ENCODE measurements around the gene CHFR.
A peak's percentile ranks its signal among the peaks of the same experiment; 100 is the strongest.
"Not testable (repeated sequence)": the region's sequence is repeated elsewhere in the genome, so short reads cannot be mapped to it uniquely, and the experiment has no call there.

The CHFR gene

DNA sequence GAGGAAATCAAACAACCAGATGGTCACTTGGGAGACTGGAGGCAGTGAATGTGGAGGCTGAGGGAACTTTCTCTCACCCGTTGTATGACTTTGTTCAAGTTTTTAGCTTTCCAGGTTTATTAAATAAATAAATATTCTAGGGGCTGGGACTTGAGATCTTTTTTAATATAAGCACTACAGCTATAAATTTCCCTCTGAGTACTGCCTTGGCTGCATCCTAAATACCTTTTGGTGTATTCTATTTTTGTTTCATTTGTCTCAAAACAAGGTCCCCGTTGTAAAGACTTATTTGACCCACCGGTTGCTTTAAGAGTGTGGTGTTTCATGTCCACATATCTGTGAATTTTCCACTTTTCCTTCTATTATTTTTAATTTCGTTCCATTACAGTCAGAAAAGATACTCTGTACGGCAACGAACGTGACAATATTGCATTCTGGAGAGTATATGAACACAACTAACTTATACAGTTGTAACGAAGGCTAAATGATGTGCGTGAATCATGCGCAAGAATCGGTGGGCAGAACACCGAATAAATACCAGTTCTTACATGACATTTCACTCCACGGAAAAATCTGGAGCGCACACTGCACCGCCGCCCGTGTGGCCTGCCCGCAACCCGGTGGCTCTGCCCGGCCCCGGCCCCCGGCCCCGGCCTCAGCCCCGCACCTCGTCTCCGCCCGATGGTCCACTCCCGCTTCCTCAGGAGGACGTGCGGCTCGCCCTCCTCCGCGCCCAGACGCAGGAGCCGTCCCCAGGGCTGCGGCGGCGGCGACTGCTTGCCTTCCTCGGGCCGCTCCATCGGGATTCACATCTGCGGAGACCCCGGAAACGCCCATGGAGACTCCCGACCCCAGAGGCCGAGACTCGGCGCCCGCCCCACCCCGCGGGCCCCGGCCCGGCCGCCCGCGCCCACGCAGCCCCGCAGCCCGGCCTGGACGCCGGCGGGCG, 602 bp downstream of the CHFR start:
- Histone ChIP-seq H3K4me3 (ENCODE audit: low read depth, low read length) (peak overlapping the region; percentile 75), H3K36me3 (replicated peaks) (peaks cover 20% of the 10 kb centered on the region), H3K27ac (peak overlapping the region; percentile 87), H3K27me3 (replicated peaks) (no peaks in the 10 kb centered on the region)
- in situ Hi-C loops (cut with HindIII; ENCODE audit: low pct_ligation_motif_present, low sequenced_read_pairs), result no loop called here
- TF ChIP-seq, protein P1, sequence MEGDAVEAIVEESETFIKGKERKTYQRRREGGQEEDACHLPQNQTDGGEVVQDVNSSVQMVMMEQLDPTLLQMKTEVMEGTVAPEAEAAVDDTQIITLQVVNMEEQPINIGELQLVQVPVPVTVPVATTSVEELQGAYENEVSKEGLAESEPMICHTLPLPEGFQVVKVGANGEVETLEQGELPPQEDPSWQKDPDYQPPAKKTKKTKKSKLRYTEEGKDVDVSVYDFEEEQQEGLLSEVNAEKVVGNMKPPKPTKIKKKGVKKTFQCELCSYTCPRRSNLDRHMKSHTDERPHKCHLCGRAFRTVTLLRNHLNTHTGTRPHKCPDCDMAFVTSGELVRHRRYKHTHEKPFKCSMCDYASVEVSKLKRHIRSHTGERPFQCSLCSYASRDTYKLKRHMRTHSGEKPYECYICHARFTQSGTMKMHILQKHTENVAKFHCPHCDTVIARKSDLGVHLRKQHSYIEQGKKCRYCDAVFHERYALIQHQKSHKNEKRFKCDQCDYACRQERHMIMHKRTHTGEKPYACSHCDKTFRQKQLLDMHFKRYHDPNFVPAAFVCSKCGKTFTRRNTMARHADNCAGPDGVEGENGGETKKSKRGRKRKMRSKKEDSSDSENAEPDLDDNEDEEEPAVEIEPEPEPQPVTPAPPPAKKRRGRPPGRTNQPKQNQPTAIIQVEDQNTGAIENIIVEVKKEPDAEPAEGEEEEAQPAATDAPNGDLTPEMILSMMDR (IDR thresholded peaks at IDR 0.05; ENCODE audit: low read depth, low read length, missing control alignments), result no peak
- DNase-seq, result peak; percentile 4

DNA sequence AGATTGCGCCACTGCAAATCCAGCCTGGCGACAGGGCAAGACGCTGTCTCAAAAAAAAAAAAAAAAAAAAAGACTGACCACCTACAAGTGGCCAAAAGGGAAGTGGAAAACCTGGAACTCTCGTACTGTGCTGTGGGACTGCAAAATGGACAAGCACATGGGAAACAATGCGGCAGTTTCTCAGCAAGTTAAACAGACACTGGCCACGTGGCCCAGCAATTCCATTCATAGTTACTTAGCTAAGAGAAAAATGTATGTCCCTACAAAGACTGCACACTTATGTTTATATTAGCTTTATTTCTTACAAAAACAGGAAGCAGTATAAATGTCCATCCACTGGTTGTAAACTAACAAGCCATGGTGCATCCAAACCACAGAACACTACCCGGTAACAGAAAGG, 5.6 kb downstream of the CHFR start:
- TF ChIP-seq, protein P1 (IDR thresholded peaks at IDR 0.05; ENCODE audit: low read depth, low read length, missing control alignments), result no peak
- H3K36me3 ChIP-seq (replicated peaks), result peaks cover 44% of the 10 kb centered on the region
- in situ Hi-C loops (cut with HindIII; ENCODE audit: low pct_ligation_motif_present, low sequenced_read_pairs), result no loop called here
- peak overlapping the region; percentile 19 for H3K27ac ChIP-seq
- H3K4me3 ChIP-seq (ENCODE audit: low read depth, low read length), result no peak overlapping the region
- DNase-seq, result peak; percentile 70
- H3K27me3 ChIP-seq (replicated peaks), result no peaks in the 10 kb centered on the region

DNA sequence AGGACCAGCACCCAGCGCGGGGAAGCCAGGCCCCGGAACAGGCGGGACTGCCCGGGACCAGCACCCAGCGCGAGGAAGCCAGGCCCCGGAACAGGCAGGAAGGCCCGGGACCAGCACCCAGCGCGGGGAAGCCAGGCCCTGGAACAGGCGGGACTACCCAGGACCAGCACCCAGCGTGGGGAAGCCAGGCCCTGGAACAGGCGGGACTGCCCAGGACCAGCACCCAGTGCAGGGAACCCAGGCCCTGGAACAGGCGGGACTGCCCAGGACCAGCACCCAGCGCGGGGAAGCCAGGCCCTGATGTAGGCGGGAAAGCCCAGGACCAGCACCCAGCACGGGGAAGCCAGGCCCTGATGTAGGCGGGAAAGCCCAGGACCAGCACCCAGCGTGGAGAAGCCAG, 12.8 kb downstream of the CHFR start:
- H3K27me3 ChIP-seq (replicated peaks); H3K27ac ChIP-seq; in situ Hi-C loops (cut with HindIII; ENCODE audit: low pct_ligation_motif_present, low sequenced_read_pairs); DNase-seq; H3K4me3 ChIP-seq (ENCODE audit: low read depth, low read length): not testable (repeated sequence)
- peaks cover 68% of the 10 kb centered on the region for H3K36me3 ChIP-seq (replicated peaks)

DNA sequence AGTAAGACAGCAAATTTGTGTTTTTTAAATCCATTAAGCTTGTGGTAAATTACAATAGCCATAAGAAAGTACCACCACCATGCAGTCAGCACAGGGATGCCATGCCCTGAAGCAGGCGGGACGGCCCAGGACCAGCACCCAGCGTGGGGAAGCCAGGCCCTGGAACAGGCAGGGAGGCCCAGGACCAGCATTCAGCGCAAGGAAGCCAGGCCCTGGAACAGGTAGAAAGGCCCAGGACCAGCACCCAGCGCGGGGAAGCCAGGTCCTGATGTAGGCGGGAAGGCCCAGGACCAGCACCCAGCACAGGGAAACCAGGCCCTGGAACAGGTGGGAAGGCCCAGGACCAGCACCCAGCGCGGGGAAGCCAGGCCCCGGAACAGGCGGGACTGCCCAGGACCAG, 13.2 kb downstream of the CHFR start:
- H3K4me3 ChIP-seq (ENCODE audit: low read depth, low read length), result no peak overlapping the region
- peaks cover 70% of the 10 kb centered on the region for H3K36me3 ChIP-seq (replicated peaks)
- H3K27me3 ChIP-seq (replicated peaks), result no peaks in the 10 kb centered on the region
- TF ChIP-seq, protein P1 (IDR thresholded peaks at IDR 0.05; ENCODE audit: low read depth, low read length, missing control alignments), result no peak
- in situ Hi-C loops (cut with HindIII; ENCODE audit: low pct_ligation_motif_present, low sequenced_read_pairs), result no loop called here
- no peak overlapping the region for H3K27ac ChIP-seq
- no peak for DNase-seq

DNA sequence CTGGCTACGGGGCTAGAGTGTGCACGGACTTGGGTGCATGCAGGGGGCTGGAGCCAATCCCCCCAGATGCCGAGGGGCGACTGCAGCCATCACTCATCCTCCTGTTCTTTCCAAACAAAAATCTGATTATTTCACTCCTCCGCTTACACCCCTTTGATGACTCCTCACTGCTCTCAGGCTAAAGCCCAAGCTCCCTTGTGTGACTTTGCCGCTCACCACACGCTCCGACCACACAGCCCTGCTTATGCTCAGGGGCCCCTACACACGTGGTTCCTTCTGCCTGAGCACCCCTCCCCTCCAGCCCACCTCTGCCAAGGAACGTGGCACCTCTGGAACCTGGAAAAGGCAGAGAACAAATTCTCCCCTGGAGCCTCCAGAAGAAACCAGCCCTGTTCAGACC, 13.7 kb downstream of the CHFR start:
- H3K36me3 ChIP-seq (replicated peaks), result peaks cover 71% of the 10 kb centered on the region
- in situ Hi-C loops (cut with HindIII; ENCODE audit: low pct_ligation_motif_present, low sequenced_read_pairs), result no loop called here
- TF ChIP-seq, protein P1 (IDR thresholded peaks at IDR 0.05; ENCODE audit: low read depth, low read length, missing control alignments), result no peak

DNA sequence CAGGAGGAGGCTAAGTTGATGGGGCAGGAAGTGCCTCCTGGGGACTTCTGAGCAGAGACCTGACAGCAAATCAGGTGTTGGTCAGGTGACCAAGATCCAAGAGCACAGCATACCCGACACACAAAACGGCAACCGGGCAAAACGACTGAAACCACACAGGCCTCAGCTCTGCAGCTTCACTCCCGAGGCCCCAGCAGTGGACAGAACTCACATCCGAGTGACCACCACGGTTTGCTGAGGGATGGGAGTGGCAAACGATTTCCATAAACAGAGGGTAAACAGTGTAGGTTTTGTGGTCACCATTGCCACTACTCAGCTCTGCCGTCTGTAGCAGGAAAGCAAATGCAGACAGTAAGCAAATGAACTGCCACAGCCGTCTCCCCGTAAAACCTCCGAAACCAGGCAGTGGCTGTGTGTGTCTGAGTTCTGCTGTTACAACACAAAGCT, 14.4 kb downstream of the CHFR start:
- in situ Hi-C loops (cut with HindIII; ENCODE audit: low pct_ligation_motif_present, low sequenced_read_pairs), result no loop called here
- Histone ChIP-seq H3K4me3 (ENCODE audit: low read depth, low read length) (no peak overlapping the region), H3K27ac (no peak overlapping the region), H3K36me3 (replicated peaks) (peaks cover 71% of the 10 kb centered on the region), H3K27me3 (replicated peaks) (no peaks in the 10 kb centered on the region)
- no peak for DNase-seq
- TF ChIP-seq, protein P1 (IDR thresholded peaks at IDR 0.05; ENCODE audit: low read depth, low read length, missing control alignments), result no peak

More for the DNA sequence above, 13.7 kb downstream of the CHFR start:
- H3K27me3 ChIP-seq (replicated peaks), result no peaks in the 10 kb centered on the region
- H3K27ac ChIP-seq, result no peak overlapping the region
- no peak for DNase-seq
- no peak overlapping the region for H3K4me3 ChIP-seq (ENCODE audit: low read depth, low read length)

Data from brain microvascular endothelial cell (primary cell).